IPS DF 19.7 (cell line): ENCODE measurements around the gene AP1B1.

ENCODE experiments used
- DNase-seq: peaks from one replicate; pipeline ENCODE4 v3.0.0-alpha.2; 2013; ENCODE audit warnings: low read depth, low spot score

AP1B1 gene

DNA sequence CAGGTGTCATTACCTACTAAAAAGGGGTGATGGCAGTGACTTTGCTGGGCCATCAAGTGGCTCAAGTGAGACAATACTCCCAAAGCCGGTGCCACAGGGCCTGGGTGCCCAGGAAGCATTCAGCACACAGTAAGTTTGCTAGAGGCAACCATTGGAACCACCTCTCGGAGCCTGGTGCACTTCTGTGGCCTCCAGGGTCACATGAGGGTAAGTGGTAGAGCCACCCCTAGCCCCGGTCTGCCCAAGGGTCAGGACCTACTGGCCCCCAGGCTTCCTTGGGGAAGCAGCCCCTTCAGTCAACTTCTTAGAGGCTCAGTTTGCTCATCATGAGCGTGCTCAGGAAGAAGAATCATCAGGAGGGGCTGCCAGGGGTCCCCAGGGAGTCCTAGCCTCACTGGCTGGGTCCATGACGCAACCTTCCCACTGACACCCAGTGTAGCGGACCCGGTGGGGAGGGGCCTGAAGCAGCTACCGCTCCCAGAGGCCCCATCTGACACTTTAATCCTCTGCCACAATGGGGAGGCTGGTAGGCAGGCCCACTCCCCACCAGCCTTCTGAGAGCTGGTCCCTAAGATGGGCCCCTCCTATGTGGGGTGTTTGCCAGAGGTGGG, 55.4 kb downstream of the AP1B1 start:
- no peak for DNase-seq

DNA sequence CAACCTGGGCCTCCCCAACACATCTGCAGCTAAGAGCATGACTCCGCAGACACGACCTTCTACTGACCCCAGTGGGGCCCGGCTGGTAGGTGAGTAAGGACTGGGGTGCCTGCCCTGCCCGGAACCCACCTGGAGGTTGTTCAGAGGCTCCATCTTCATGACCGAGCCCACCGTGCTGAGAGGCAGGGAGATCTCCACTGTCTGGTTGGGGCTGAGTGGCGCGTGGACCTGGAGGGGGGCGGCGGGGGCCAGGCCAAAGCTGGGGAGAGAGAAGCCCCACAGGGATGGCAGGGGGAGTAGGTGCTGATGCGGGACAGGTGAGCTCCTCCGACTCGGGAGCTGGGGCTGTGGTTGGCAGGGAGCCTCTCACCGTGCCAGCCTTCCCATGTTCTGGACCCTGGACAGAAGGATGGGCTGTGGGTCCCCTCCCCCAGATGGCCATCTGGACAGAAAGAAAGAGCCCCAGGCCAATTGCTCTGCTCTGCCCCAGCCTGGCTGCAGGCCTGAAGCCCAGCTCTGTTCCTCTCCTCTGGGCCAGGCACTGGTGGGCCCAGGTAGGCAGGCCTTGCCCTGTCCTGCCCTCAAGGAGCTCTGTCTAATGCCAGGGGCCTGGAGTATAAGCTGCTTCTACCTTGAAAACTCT, 56.6 kb downstream of the AP1B1 start:
- DNase-seq, result no peak

- no peak for DNase-seq
Measured at GRCh38 chr22:29331213-29331612, 57.2 kb downstream of the AP1B1 start.

DNA sequence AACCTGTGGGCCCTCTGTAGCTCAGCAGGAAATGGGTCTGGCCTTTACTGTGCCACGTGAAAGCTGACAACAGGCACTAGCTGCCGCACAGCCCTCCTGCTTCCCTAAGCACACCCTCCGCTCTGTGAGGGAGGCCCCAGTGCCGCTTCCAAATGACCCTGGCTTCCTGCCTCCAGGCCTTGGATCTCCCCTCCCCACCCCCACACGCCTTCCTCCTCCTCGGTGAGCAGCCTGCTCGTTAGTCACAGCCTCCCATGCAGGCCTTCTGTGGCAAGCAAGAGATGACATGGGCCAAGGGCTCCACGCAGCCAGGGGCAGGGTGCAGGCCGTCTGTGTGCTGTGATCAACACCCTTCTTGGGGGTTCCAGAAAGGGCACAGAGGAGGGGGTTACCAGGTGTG, 57.6 kb downstream of the AP1B1 start:
- DNase-seq, result no peak

- no peak for DNase-seq
Measured at GRCh38 chr22:29330291-29330690, 58.1 kb downstream of the AP1B1 start.

DNA sequence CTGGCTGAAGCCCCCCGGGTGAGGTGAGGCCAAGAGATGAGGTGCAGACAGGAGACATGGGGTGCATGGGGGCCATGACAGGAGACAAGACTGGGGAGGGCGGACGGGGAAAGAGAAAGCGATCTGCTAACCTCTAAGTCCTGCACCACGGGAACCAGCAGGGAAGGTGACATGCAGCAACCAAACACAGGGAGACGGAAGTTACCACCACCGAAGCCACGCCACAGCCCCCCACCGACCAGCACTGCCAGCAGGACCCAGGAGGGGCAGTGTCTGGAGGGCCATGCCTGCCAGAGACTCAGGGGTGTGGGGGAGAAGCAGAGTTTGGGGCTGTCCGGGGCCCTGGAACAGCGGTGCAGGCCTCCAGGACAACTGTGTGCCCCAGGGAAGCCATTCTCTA, 58.8 kb downstream of the AP1B1 start:
- no peak for DNase-seq

DNA sequence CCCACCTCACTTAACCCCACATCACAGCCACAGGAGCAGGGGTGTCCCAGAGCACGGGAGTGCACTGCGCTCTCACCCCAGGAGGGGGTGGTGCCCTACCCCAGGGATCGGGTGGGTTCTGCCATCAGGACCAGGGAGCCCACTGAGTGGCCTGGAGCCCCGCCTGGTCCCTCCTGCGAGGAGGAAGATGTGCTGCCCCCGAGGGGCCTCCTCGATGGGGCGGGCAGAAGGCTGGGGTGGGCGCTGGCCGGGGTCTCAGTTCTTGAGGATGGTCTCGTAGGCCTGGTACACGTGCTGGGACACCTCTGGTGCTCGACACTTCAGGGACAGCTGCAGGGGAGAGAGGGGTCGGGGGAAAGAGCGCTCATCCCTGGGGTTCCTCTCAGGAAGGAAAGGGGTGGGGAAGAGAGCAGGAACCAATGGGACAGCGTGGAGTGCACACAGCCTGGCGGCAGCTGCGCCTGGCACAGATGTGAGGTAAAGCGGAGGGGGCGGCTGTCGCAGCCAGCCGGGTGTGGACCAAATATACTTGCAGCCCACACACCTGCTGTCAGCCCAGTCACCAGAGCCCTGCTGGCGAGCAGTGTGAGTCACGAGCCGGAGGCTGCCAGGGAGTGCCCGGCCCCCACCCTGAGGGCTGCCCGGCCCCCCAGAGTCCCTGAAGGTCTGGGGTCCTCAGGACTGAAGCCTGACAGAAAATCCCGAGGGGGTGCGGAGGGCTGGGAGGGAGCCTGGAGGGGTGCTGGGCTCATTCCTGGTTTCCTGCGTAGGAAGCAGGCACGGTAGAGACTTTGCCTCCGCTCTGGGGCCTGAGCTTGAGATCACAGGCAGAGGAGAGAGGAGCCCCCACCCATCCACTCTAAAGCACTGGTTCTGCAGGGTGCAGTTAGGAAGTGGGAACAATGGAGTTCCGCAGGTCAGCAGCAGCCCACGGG, 59.5 kb downstream of the AP1B1 start:
- DNase-seq, result no peak

DNA sequence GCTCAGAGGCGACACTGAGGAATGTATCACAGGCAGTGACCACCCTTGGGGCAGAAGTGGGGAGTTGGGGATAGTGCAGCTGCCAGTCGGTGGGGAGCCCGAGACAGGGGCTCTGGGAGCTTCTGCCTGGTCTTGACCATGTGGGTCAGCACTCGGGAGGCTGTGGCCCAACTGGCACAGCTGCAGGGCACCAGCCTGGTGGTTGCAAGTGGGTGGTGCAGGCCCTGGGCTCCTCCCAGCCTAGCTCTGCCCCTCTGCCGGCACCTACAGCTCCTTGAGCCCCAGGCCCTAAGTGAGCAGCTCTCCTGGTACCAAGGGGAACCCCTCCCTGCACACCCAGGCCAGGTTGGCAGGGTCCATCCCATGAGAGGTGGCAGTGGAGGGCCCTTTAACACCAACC, 60.3 kb downstream of the AP1B1 start:
- no peak for DNase-seq

DNA sequence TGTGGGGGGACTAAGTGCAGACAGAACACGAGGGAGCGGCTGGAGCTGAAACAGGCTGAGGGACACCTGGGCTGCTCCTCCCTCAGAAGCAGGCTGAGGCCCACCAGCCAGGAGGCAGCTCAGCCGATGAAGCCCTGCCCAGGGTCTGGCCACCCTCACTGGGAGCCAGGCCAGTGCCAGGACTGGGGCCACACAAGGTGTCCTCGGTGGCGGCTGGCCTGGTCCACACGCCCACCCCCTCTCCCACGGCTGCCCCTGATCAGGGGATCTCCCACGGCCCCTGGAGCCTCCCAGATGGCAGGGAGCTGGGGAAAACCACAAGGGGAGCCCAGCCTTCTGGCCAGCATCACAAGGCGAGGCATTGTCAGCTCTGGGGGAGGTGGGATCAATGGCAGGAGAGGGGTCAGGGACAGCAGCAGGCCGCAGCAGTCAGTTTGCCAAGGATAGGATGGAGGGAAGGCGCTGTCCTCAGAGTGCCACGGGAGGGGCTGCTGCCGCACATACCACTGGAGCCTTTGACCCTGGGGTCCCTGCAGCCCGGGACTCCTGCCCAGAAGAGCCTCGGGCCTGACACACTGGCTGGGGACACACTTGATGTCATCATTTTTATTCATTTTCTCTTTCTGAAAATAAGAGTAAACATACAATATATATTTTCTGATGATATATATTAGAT, 61.1 kb downstream of the AP1B1 start:
- no peak for DNase-seq

DNA sequence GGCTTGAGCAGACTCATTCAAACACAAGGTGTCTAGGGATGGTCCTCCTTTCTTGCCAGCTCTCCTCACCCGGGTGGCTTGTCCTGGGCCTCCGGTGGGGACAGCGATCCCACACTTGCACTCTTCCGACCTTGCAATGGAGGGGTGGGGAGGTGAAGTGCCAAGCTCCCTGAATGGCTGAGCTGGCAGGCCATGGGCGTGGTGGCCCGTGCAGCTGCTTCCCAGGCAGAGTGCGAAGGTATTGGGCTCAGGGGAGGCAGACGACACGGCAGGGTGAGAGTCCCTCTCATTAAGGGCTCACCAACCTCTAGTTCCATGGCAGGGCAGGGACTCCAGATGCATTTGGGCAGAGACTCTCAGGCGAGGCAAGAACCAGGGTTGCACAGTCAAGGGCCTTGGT, 61.9 kb downstream of the AP1B1 start:
- DNase-seq, result no peak

- DNase-seq, result no peak
Measured at GRCh38 chr22:29325785-29326315, 62.5 kb downstream of the AP1B1 start.

- no peak for DNase-seq
Measured at GRCh38 chr22:29325356-29325755, 63.0 kb downstream of the AP1B1 start.

DNA sequence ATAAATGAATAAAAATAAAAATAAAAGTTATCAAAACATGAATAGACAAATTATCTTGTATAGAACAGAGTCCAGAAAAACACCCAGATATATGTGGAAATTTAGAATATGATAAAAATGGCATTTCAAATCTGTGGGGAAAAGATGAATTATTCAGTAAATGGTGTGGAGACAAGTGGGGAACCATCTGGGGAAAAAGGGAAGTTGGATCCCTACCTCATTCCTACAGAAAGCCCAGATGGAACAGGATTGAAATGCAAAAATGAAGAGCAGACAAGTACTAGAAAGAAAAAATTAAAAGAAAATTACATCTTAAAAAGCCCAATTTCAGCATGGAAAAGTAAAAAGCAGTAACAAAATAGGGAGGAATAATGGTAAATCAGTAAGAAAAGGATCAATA, 64.7 kb downstream of the AP1B1 start:
- no peak for DNase-seq

GRCh38 chr22:29320546-29320945, 67.8 kb downstream of the AP1B1 start:
- no peak for DNase-seq

- no peak for DNase-seq
Measured at GRCh38 chr22:29319072-29319471, 69.3 kb downstream of the AP1B1 start.

DNA sequence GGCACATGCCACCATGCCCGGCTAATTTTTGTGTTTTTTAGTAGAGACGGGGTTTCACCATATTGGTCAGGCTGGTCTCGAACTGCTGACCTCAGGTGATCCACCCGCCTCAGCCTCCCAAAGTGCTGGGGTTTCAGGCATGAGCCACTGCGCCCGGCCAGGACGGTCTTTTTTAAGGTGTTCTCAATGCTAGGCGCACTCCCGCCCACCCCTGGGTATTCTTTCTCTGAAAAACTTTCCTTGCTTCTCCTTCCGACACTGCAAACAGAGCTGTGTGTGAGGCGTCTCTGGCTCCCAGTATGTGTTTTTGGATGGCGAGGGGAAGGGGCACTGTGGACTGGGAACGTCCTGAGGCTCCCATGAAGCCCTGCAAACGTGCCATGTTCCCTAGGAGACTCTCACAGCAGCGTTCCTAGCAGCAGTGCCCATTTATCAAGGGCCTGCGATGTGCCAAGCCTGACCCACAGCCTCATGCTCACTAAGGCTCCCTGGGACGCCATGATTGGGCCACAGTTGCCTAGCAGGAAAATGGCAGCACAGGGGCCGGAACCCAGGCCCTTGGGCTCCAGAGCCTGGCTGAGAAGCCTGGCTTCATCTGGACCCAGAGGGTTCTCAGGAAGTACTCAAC, 70.4 kb downstream of the AP1B1 start:
- DNase-seq, result no peak

- DNase-seq, result no peak
Measured at GRCh38 chr22:29316141-29316828, 72.1 kb downstream of the AP1B1 start.

- no peak for DNase-seq
Measured at GRCh38 chr22:29315286-29316140, 72.9 kb downstream of the AP1B1 start, which contains the start of gene RASL10A. TSS of gene RASL10A (minus strand) at chr22:29315697. CDS start at chr22:29315246, 451 bp downstream.

DNA sequence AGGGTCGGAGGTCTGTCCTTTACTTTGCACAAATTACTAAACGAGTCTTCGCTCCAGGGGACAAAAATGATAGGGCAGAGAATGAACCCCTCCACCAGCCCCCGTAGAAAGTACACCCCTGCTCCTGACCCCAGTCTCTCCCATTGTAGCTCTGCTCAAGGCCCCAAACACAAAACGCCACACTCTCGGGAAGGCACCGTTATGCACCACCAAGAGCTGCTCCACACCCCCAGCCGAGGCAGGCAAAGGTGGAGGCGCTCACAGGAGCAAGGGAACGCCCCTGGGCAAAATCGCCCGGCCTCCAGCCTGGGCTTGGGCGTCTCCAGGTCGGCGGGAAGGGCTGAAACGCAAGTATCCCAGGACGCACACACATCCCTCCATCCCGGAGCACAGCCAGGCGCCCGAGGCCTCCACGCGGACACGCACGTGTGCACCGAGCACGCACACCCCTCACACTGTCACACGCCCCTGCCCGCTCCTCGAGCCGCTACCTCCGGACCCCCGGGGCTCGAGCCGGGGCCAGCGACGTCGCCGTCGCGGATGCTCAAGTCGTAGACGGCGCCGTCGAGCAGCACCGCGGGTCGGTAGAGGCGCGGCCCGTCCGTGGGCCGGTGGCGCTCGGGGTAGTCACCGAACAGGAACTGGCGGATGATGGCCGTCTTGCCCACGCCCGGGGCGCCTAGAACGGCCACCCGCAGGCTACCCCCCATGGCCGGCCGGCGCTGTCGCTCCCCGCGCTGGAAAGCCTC, 73.7 kb downstream of the AP1B1 start:
- no peak for DNase-seq
